HFFc6 (cell line): ENCODE data around the gene TMEFF1. TPM values are rescaled to one million over a fixed set of nuclear protein-coding genes. Genes with fewer than 3 reads are reported as not detected.

Experiments used
- DNase-seq: peaks from one replicate; pipeline ENCODE4 v3.0.0-alpha.2; 2018
- H3K27ac Mint-ChIP-seq: 2 replicates; pipeline ENCODE4 v1.8.0; 2020; ENCODE audit warnings: mild to moderate bottlenecking, mixed read lengths
- H3K27me3 Mint-ChIP-seq: 2 replicates; pipeline ENCODE4 v1.8.0; 2021; ENCODE audit warnings: mild to moderate bottlenecking, moderate library complexity, mixed read lengths; ENCODE audit not compliant: insufficient read depth
- H3K36me3 Mint-ChIP-seq: 2 replicates; pipeline ENCODE4 v1.8.0; 2021; ENCODE audit warnings: low read depth, mixed read lengths
- H3K4me1 Mint-ChIP-seq: 2 replicates; pipeline ENCODE4 v1.8.0; 2020; ENCODE audit warnings: low read depth, mixed read lengths
- H3K4me3 Mint-ChIP-seq: 2 replicates; pipeline ENCODE4 v1.8.0; 2020; ENCODE audit warnings: mild to moderate bottlenecking, moderate library complexity, mixed read lengths
- H3K9me3 Mint-ChIP-seq: 2 replicates; pipeline ENCODE4 v1.8.0; 2020; ENCODE audit warnings: mild to moderate bottlenecking, mixed read lengths
- total RNA-seq, 6 experiments: library from RNA; stranded (reverse); fragmentation: NEBNext Ultra II Directional; extraction: Animal tissue kit (Norgen Biotek cat#: 25700); gene quantifications; 2 replicates in 1 of 6; 3 replicates in 5 of 6; pipeline ENCODE4 v1.2.3, GENCODE V29; 2021
- TF ChIP-seq, protein P1 (sequence below): fragments of 200-600 bp; sonication (generic); IDR thresholded peaks from 2 replicates; pipeline ENCODE4 v1.5.0; 2021; ENCODE audit warnings: antibody characterized with exemption, mild to moderate bottlenecking

TMEFF1 gene
- total RNA-seq, 6 experiments from 2014 or later: 1.3 to 2.4 (median 1.6) TPM

DNA sequence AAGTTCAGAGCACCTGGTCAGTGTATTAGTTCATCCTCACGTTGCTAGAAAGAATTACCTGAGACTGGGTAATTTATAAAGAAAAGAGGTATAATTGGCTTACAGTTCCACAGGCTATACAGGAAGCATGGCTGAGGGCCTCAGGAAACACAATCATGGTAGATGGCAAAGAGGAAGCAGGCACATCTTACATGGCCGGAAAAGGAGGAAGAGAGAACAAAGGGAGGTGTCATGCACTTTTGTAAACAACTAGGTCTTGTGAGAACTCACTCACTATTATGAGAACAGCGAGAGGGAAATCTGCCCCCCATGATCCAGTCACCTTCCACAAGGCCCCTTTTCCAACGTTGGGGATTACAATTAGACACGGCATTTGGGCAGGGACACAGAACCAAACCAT lies 76.1 kb downstream of the TMEFF1 start:
- Mint-ChIP-seq H3K4me3 (no peak overlapping the region), H3K27me3 (no peaks in the 10 kb centered on the region), H3K27ac (no peak overlapping the region), H3K9me3 (peaks cover 6% of the 10 kb centered on the region; the same call in 1 of the 2 replicates), H3K4me1 (no peaks in the 10 kb centered on the region), H3K36me3 (peaks cover 19% of the 10 kb centered on the region)
- DNase-seq: no peak
- TF ChIP-seq, protein P1, sequence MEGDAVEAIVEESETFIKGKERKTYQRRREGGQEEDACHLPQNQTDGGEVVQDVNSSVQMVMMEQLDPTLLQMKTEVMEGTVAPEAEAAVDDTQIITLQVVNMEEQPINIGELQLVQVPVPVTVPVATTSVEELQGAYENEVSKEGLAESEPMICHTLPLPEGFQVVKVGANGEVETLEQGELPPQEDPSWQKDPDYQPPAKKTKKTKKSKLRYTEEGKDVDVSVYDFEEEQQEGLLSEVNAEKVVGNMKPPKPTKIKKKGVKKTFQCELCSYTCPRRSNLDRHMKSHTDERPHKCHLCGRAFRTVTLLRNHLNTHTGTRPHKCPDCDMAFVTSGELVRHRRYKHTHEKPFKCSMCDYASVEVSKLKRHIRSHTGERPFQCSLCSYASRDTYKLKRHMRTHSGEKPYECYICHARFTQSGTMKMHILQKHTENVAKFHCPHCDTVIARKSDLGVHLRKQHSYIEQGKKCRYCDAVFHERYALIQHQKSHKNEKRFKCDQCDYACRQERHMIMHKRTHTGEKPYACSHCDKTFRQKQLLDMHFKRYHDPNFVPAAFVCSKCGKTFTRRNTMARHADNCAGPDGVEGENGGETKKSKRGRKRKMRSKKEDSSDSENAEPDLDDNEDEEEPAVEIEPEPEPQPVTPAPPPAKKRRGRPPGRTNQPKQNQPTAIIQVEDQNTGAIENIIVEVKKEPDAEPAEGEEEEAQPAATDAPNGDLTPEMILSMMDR: no peak

DNA sequence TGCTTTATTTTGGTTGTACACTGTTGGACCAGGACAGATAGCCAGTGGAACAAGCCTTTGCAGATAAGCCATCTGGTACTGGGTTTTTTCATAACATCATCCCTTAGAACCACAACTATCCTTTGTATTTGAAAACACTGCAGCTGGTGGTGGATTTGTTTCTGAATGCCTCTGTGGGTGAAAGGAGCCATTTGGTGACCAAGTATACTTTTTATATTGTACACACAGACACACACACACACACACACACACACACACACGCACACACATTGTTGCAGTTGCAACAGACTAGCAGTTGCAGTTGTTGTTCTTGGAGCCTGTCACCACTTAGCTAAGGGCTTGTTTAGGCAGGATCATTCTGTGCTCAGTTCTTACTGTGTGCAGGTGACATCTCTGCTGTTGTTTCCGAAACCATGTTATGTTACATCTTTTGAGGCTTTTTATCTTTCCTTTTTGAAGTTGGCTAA lies 82.0 kb downstream of the TMEFF1 start:
- no peaks in the 10 kb centered on the region for H3K27me3 Mint-ChIP-seq
- H3K4me1 Mint-ChIP-seq: peaks cover 8% of the 10 kb centered on the region
- TF ChIP-seq, protein P1: no peak
- no peak overlapping the region for H3K4me3 Mint-ChIP-seq
- no peak for DNase-seq
- no peaks in the 10 kb centered on the region; the same call in 1 of the 2 replicates for H3K36me3 Mint-ChIP-seq
- no peak overlapping the region for H3K27ac Mint-ChIP-seq
- H3K9me3 Mint-ChIP-seq: no peaks in the 10 kb centered on the region

DNA sequence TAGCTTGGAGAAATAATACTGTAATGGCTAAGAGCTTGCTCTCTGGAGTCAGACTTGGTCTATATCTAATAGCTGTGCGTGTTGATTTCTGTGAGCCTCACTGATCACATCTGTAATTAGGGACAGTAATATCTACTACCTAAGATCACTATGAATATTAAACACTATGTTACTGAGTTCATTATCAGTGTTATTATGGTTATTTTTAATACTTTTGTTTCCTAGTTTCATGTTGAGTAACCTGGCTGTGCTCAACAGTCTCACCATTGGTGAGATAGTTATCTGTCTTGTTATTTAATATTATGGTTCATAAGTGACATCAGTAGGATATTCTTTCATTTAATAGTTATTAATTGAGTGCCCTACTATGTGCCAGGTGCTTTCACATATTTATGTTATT lies 82.5 kb downstream of the TMEFF1 start:
- no peak for DNase-seq
- Mint-ChIP-seq H3K36me3 (no peaks in the 10 kb centered on the region; the same call in 1 of the 2 replicates), H3K9me3 (no peaks in the 10 kb centered on the region)

DNA sequence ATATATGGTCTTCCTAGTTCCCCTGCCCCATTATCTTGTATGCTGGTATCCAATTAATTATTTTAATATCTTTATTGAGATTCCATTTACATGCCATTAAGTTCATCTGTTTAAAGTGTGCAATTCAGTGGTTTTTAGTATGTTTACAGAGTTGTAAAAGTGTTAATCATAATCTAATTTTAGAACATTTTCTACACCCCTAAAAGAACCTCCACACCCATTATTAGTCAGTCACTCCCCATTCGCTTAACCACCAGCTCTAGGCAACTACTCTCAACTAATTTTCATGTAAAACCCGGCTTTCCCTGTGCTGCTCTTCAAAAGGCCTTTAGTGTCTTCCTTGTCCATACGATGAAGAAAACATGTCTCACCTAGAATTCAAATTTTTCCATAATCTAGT lies 84.1 kb downstream of the TMEFF1 start:
- H3K36me3 Mint-ChIP-seq: no peaks in the 10 kb centered on the region; the same call in 1 of the 2 replicates
- H3K4me3 Mint-ChIP-seq: no peak overlapping the region
- no peak for DNase-seq
- no peaks in the 10 kb centered on the region for H3K27me3 Mint-ChIP-seq
- H3K27ac Mint-ChIP-seq: no peak overlapping the region
- no peaks in the 10 kb centered on the region for H3K9me3 Mint-ChIP-seq
- H3K4me1 Mint-ChIP-seq: peaks cover 8% of the 10 kb centered on the region
- TF ChIP-seq, protein P1: no peak

More for the DNA sequence above, 82.5 kb downstream of the TMEFF1 start:
- H3K27me3 Mint-ChIP-seq: no peaks in the 10 kb centered on the region
- peaks cover 8% of the 10 kb centered on the region for H3K4me1 Mint-ChIP-seq
- H3K27ac Mint-ChIP-seq: no peak overlapping the region
- TF ChIP-seq, protein P1: no peak
- H3K4me3 Mint-ChIP-seq: no peak overlapping the region

DNA sequence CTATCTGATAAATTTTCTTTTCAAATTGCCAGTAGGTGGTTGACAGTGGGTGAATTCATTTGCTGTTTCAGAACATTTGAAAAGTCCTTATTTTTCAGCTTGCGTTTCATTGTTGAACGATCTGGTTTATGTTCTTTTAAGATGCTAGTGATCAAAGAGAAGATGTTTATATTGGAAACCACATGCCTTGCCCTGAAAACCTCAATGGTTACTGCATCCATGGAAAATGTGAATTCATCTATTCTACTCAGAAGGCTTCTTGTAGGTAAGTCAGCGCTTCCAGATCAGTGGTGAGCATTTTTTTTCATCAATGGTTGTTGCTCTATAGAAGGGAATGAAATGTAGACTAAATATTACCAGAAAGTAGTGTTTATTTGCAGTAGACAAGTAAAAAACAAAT lies 88.3 kb downstream of the TMEFF1 start:
- no peak for DNase-seq
- TF ChIP-seq, protein P1: no peak
- no peaks in the 10 kb centered on the region for H3K27me3 Mint-ChIP-seq

DNA sequence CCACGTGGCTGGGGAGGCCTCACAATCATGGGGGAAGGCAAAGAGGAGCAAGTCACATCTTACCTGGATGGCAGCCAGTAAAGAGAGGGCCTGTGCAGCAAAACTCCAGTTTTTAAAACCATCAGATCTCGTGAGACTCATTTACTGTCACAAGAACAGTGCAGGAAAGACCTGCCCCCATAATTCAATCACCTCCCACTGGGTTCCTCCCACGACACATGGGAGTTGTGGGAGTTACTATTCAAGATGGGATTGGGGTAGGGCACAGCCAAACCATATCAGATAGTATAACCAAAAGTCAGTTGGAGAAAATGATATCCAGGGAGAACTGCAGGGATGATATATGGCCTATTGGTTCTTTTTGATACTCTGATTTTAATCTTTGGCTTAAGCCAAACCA lies 94.9 kb downstream of the TMEFF1 start:
- H3K27ac Mint-ChIP-seq: no peak overlapping the region
- no peak overlapping the region for H3K4me3 Mint-ChIP-seq
- TF ChIP-seq, protein P1: no peak
- no peaks in the 10 kb centered on the region for H3K36me3 Mint-ChIP-seq
- no peaks in the 10 kb centered on the region for H3K9me3 Mint-ChIP-seq
- no peak for DNase-seq
- no peaks in the 10 kb centered on the region for H3K4me1 Mint-ChIP-seq
- no peaks in the 10 kb centered on the region for H3K27me3 Mint-ChIP-seq

More for the DNA sequence above, 88.3 kb downstream of the TMEFF1 start:
- Mint-ChIP-seq H3K4me3 (no peak overlapping the region), H3K9me3 (no peaks in the 10 kb centered on the region), H3K27ac (no peak overlapping the region), H3K36me3 (no peaks in the 10 kb centered on the region; the same call in 1 of the 2 replicates), H3K4me1 (peaks cover 8% of the 10 kb centered on the region)
